NCI-H460 (cell line): ENCODE results near the gene PUS3. TPM values are rescaled to one million over a fixed set of nuclear protein-coding genes. Genes with fewer than 3 reads are reported as not detected.

Experiments
- DNase-seq: peaks from one replicate; pipeline ENCODE4 v3.0.0-alpha.2; 2016; ENCODE audit warnings: low read depth; ENCODE audit errors: extremely low read depth
- total RNA-seq: library from RNA; depleted of rRNA; stranded (reverse); fragments of >200 nt; shearing (Covaris generic); gene quantifications from 2 replicates; pipeline ENCODE4 v1.2.3, GENCODE V29; 2014

The PUS3 gene
- total RNA-seq, 1 experiment from 2014 or later: 17.2 TPM

DNA sequence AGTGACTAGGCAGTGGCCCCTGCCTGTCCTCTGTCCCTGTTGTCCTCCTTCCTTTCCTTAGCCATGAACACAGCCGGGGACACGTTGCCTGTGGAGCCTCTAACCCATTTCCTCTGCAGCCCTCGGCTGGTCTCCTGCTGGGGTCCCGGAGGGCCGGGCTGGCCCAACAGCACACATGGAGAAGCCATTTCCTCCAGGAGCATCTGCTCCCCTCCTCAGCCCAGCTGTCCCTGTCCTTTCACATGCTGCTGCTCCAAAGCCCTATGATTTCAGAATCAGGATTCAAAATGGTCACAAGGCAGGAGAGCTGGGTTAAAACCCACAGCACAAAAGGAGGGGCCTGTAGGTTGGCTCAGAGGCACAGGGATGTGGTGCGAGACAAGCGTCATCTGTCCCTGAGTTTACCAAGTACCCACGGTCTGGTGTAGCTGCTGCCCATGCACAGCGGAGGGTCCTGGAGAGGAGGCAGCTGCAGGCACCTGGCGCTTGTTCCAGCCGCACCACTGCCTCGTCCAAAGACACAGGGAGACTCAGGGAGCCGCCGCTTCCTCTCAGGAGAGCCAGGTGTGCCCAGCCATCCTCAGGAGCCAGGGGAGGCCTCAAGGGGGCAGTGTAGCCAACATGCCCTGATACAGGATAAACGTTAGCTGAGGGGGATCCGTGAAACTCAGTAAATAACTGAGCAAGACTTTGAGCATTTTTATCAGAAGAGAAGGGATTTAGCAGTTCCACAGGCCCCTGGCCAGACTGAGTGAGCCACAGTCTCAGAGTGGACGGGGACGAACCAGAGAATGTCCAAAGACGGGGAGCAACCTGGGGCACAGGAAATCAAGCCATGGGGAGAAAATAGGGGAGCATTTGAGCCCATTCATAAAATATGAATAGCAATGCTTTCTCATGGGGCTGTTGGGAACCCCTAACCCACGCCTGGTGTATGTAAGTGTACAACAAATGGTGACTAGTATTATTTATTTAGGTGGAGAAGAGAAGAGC is 38.9 kb upstream of the PUS3 start:
- DNase-seq: peak; percentile 22

DNA sequence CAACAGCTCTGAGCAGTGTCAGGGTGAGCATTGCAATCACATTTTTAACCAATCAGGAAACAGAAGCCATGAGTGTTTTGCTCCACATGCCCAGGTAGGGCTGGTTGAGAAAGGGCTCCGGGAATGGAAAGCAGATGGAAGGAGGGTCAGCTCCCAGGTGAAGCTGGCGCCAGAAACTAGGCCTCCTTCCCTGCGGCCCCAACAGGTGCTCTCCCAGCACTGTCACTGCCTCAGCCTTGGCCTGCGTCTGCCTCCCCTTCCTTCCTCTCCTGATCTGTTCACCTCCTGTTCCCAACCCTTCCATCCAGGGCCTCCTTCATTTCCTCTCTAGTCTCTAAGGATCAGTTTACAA is 38.2 kb upstream of the PUS3 start:
- DNase-seq: no peak

- DNase-seq: no peak
Observed at GRCh38 chr11:125940145-125940544, 37.1 kb upstream of the PUS3 start.

GRCh38 chr11:125939081-125939521 is 36.1 kb upstream of the PUS3 start:
- DNase-seq: no peak

DNA sequence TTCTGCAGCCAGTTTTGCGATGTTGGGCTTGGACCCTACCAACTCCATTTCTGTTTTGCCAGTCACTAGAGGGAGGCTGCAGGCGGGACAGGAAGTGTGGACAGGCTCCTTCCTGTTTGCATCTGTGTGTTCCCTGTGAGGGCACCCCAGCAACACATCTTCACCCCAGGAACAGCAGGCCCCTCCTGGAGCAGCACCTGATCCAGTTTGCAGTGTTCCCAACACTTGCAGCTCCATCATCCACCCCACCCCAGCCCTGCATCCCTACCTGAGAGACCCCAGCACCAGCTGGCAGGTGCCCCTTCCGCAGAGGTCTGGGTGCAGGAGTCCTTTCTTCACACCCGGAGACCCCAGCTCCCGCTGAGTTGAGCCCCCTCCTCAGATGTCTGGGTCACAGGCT is 35.4 kb upstream of the PUS3 start:
- DNase-seq: no peak

- no peak for DNase-seq
Observed at GRCh38 chr11:125935618-125936199, 32.7 kb upstream of the PUS3 start.

GRCh38 chr11:125935056-125935455 is 32.0 kb upstream of the PUS3 start:
- no peak for DNase-seq

GRCh38 chr11:125934473-125934872 is 31.5 kb upstream of the PUS3 start:
- DNase-seq: no peak

- DNase-seq: no peak
Observed at GRCh38 chr11:125933030-125933813, 30.2 kb upstream of the PUS3 start.

- DNase-seq: no peak
Observed at GRCh38 chr11:125932301-125932700, 29.3 kb upstream of the PUS3 start.

DNA sequence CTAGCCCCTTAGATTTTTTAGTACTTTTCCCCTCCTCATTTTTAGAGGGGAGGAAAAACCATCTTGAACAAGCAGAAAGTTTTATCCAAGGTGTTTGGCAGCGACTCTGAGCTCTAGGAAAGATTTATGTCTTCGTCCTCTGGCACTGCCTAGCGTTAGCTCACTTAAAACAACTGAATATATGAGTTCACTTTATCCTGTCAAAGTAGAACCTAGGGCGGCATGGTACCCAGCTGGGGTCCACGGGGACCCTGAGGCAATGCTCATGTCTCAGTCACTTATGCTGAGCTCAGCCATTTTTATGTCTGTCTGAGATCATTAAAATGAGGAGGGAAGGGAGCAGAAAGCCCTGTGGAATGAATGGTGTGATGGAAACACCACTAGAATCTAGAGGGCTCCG is 28.7 kb upstream of the PUS3 start:
- no peak for DNase-seq

DNA sequence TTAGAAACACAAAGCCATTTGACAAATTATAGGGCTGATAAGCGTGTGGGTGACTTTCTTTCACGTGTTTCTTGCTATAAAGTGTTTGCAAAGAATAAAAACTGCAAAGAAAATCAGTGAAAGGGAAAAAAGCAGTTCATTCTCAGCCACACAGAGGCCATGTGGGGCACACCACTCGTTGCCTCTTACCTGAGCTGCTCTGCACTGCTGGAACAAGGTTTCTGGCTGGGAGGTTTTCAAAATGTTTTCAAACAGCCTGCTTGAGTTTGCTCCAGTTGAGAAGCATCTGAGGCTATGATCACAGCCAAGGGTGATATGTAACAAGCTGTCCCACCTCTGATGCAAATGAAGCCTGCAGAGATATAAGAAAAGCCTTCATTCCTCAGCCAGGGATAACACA is 28.1 kb upstream of the PUS3 start:
- no peak for DNase-seq

- no peak for DNase-seq
Observed at GRCh38 chr11:125930076-125930450, 27.1 kb upstream of the PUS3 start.

GRCh38 chr11:125929445-125930075 is 26.6 kb upstream of the PUS3 start:
- no peak for DNase-seq

GRCh38 chr11:125926682-125927081 is 23.7 kb upstream of the PUS3 start:
- no peak for DNase-seq

DNA sequence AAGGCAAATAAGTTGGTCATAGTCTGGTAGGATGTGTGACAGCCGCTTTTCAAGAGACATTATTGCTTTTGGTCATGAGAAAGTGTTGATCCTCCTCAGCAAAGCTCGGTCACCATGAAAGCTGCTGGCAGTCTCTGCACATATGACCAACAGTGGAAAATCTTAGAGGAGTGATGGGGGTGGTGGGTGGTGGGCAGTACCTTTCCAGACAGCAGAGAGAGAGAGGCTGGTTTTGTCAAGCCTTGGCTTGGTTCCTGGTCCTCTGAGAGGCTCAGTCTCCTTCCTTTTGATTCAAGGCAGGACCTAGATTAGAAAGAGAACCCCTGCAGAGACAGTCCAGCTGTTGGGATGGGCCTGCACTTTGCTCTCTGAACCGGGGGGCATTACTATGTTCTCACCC is 22.8 kb upstream of the PUS3 start:
- no peak for DNase-seq

DNA sequence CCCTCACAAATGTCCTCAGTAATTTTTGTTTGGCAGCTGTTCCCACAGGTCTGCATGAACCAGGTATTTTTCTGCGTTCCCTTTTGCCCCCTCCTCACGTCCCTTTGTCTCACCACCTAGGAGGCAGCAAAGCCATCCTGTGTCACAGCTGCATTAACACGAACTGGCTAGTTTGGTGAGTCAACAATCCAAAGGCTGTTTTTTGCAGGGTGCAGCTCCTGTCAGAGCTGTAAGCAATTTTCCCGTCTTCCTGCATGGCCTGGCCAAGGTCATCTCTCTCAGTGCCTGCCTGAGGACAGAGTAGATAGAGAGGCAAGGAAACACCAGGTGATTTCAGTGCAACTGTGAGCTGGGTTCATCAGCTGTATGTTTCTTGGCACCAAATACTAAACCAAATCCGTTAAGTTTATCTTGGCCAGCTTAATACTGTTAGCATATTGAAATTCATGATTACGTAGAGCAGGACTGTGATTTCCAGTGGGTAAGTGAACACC is 22.3 kb upstream of the PUS3 start:
- no peak for DNase-seq

- DNase-seq: no peak
Observed at GRCh38 chr11:125924384-125925007, 21.5 kb upstream of the PUS3 start.

- DNase-seq: no peak
Observed at GRCh38 chr11:125923633-125924032, 20.6 kb upstream of the PUS3 start.

DNA sequence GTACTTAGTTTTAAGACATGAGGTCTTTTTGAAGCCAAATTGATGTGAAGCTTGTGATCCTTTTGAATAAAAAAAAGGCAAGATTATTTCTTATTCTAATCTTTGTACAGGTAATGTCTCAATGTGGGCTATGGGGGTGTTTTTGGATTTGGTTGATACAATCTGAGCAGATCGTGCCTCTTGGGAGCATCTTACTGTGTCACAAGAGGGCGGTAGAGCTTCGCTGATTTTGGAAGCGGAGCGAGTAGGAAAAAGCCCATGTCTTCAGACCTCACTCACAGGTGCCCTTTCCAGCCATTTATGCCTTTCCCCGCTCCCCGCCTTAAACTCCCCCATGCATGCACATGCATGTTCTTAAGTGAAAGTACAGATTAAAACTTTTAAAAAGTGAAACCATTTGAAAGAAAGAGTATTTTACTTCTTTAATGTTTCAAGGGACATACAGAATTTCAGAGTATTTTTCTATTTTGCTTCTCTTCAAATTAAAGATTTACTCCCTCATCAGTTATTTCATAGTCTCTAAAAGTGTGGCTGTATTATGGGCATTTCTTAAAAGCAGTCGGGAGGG is 20.1 kb upstream of the PUS3 start:
- DNase-seq: peak; percentile 63
